Effector CD4-positive, alpha-beta T cell (primary cell): ENCODE data around the gene PHC3.
"Not testable (repeated sequence)": the region's sequence is repeated elsewhere in the genome, so short reads cannot be mapped to it uniquely, and the experiment has no call there.

ENCODE experiments used
- DNase-seq: peaks from one replicate; pipeline ENCODE4 v3.0.0-alpha.2; 2020
- total RNA-seq: gene quantifications from one replicate; lab custom pipeline; 2026; lab: John Stamatoyannopoulos, UW

PHC3 gene
- 236 reads per million, percentile 94 among the genes with 10 or more reads in this experiment for total RNA-seq

GRCh38 chr3:170180908-170181885 is at the start of gene PHC3:
Gene PHC3 (minus strand): TSS chr3:170181733. CDS start chr3:170181715, 18 bp downstream.
- DNase-seq, result peak; percentile 87

- no peak for DNase-seq
Observed at GRCh38 chr3:170228093-170228766, 46.7 kb upstream of the PHC3 start.

DNA sequence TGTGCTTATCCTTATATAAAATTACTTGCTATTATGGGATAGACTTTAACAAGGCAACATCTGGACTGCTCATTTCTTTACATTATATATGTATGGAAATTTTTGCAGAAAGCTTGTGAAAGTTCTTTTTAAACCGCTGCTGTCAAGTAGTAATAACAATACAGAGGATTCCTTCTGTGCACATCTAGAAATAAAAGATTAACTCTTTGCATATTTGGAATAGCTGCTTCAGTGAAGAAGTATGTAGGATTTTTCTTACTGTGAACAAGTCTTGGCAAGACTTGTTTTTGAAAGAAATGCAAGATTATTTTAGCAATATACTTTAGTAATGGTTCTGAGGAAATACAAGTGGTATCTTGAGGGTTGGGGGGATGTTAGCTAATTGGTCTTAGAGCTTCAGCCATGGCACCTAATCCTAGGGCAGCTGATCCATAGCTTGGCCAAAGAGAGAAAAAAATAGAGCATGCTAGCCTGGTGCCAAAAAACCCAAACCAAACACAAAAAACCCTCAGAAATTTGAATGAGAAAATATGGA is 45.0 kb upstream of the PHC3 start:
- no peak for DNase-seq

GRCh38 chr3:170225166-170225565 is 43.6 kb upstream of the PHC3 start:
- DNase-seq, result no peak

- peak; percentile 27 for DNase-seq
Observed at GRCh38 chr3:170222647-170223541, 41.4 kb upstream of the PHC3 start.

DNA sequence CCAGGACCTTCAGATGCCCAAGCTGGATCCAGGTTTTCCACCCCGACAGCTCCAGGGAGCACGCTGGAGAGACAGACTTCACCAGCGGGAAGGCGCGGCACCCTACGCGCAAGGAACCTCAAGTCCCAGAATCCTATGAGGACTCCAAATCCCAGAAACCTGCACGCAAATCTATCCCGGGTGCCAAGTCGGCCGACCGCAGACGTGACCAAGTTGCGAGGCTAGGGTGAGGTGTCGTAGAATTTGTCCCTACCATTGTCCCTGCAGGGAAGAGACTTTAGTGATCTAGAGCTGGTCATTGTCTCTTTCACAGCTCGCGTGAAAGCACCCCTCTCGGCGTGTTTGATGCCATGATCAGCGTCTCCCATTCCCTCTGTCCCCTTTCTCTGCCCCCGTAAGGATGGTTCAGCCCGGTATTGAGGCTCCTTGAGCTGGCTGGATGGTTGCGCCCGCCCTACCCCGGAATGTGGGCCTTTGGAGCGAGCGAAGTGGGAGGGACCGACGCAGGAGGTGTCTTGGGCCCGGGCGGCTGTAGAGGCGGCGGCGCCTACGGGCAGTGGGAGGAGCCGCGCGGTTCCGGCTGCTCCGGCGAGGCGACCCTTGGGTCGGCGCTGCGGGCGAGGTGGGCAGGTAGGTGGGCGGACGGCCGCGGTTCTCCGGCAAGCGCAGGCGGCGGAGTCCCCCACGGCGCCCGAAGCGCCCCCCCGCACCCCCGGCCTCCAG is 40.6 kb upstream of the PHC3 start, which contains the start of gene PRKCI:
Gene PRKCI (plus strand): TSS at position 501 of the 723 bp plus-strand sequence. CDS start 246 bp downstream, outside the sequence.
- peak; percentile 77 for DNase-seq

DNA sequence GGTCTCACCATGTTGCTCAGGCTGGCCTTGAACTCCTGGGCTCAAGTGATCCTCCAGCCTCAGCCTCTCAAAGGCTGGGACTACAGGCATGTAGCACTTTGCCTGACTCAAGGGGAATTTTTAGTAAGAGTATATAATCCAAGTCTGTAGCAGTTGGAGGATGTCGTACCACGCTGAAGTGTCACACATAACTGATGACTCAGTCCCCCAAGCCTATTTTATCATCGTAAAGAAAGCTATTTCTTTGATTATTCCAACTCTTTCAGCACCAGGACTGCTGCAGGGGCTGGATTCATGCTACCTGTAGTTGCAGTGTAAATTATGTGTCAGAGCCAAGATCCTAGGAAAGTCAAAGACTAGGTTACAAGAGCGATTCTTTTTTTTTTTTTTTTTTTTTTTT is 39.3 kb upstream of the PHC3 start:
- DNase-seq, result no peak

- DNase-seq, result no peak
Observed at GRCh38 chr3:170219850-170220249, 38.3 kb upstream of the PHC3 start.

- no peak for DNase-seq
Observed at GRCh38 chr3:170211668-170212067, 30.1 kb upstream of the PHC3 start.

DNA sequence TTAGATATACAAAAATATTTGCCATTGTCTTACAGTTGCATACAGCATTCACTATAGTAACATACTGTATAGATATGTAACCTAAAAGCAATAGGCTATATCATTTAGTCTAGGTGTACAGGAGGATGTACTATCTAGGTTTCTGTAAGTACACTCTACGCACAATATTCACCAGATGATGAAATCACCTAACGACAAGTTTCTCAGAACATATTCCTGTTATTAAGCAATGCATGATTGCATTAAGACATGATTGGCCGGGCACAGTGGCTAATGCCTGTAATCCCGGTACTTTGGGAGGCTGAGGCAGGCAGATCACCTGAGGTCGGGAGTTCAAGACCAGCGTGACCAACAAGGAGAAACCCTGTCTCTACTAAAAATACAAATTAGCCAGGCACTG is 26.2 kb upstream of the PHC3 start:
- no peak for DNase-seq

DNA sequence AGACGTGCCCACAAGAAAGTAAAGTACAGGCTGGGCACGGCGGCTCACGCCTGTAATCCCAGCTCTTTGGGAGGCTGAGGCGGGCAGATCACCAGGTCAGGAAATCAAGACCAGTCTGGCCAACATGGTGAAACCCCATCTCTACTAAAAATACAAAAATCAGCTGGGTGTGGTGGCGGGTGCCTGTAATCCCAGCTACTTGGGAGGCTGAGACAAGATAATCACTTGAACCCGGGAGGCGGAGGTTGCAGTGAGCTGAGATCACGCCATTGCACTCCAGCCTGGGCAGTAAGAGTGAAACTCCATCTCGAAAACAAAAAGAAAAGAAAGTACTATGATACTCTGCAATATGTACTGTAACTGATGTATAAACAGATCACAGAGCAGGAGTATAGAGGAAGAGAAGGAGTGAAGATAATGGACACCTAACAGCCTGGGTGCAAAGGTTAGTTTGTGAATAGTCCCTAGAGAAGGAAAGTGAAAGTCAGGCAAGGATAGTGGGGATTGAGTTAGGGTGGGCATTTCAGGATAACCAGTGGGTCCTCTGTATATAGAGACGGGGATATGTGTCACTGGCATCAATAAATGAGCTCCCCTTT is 24.7 kb upstream of the PHC3 start:
- DNase-seq, result not testable (repeated sequence)

DNA sequence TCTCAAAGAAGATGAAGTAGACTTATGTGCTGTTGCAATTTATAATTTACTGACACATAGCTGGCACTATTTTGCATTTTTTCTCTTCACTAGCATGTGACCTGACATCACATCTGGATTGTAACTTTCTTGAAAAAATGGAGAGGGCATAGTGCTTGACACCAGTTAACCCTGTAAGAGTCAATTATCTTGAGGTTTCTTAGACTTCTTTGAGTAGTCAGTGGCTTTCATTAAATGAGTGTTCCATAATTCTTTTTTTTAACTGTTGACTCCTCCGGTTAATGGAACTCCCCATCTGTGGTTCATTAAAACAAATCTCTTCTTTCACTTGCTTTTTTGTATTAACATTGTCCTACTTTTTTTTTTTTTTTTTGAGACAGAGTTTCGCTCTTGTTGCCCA is 23.8 kb upstream of the PHC3 start:
- no peak for DNase-seq

GRCh38 chr3:170204509-170204908 is 23.0 kb upstream of the PHC3 start:
- no peak for DNase-seq

DNA sequence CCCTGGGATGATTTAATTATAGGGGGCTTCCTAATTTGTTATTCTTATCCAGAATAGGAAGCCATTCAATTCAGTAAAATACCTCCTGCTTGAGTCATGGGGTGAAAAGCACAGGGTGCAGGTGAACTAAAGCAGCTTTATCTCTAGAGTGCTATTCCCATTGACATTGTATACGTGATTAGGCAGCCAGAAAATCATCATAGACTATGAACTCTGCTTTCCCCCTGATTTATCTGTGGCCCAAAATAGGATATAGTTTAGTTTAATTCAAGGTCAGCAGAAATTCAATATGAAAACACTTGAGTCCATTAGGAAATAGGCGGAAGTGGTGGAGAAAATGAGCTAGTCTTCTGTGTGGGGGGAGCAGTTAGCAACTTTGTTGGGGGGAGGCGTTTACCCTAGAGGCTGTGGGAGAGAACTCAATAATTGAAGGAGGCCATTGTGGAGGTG is 22.5 kb upstream of the PHC3 start:
- no peak for DNase-seq

DNA sequence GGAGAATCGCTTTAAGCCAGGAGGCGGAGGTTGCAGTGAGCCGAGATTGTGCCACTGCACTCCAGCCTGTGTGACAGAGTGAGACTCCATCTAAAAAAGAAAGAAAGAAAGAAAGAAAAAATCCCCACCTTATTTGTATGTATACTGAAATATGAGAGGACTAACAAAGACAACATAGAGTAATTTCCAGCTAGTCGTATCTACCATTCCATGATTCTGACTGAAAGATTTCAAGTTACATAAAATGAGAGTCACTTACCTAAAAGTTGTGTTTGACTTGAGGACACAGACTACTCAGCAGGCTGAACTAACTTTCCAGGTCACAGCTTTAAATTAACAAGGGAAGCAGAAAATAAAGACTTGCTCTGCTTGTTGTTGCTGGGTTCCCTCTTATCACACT is 21.9 kb upstream of the PHC3 start:
- DNase-seq, result no peak

DNA sequence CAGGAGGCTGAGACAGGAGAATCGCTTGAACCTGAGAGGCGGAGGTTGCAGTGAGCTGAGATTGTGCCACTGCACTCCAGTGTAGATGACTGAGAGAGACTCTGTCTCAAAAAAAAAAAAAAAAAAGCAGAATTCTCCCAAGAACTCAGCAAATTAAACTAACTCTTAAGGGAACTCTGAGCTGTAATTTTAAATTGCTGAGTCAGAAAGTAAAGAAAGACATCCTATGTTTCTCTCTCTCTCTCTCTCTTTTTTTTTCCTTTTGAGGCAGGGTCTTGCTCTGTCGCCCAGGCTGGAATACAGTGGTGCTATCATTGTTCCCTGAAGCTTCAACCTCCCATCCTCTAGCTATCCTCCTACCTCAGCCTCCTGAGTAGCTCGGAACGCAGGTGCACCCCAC is 20.0 kb upstream of the PHC3 start:
- DNase-seq, result no peak

GRCh38 chr3:170200987-170201386 is 19.5 kb upstream of the PHC3 start:
- DNase-seq, result no peak

DNA sequence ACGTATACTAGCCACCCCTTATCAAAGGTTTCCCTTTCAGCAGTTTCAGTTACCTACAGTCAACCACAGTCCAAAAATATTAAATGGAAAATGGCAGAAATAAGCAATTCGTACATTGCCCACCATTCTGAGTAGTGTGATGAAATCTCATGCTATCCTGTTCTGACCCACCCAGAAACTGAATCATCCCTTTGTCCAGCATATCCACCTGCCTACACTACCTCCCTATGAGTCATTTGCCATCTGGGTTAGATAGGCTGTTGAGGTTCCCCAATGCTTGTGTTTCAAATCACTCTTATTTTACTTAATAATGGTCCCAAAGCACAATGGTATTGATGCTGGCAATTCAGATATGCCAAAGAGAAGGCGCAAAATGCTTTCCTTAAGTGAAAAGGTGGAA is 15.3 kb upstream of the PHC3 start:
- no peak for DNase-seq

DNA sequence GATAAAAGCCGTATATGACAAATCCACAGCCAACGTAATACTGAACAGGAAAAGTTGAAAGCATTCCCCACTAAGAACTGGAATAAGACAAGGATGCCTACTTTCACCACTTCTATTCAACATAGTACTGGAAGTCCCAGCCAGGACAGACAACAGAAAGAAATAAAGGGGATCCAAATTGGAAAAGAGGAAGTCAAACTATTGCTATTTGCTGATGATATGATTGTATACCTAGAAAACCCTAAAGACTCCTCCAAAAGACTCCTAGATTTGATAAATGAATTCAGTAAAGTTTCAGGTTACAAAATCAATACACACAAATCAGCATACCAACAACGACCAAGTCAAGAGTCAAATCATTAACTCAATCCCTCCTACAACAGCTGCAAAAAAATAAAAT is 14.2 kb upstream of the PHC3 start:
- DNase-seq, result not testable (repeated sequence)

GRCh38 chr3:170189398-170190256 is 8.1 kb upstream of the PHC3 start:
- no peak for DNase-seq
